ENCODE results near the gene MIPOL1.

GRCh38 chr14:37591311-37591940, 393.7 kb downstream of the MIPOL1 start:
- TF ChIP-seq POLR2A (IDR thresholded peaks at IDR 0.05) (no peak), CTCF (IDR thresholded peaks at IDR 0.05) (peak in 1 of 3 donors; percentile 15), POLR2AphosphoS5 (IDR thresholded peaks at IDR 0.05) (peak in 1 of 3 donors; percentile 14)

Data from breast epithelium (tissue), 3 donors.